ENCODE data around the gene TUFT1.

The TUFT1 gene

GRCh38 chr1:151502859-151503780, 37.0 kb upstream of the TUFT1 start:
- POLR2A ChIA-PET, result interaction anchor here (1.0 to 2.5 kb wide), 2 partner anchors 8 to 37 kb away, joined by 5 to 7 read pairs; partner anchors contain the start of genes CGN and TUFT1
- CTCF ChIA-PET, result interaction anchor here (0.5 to 0.6 kb wide), 2 partner anchors 9 to 32 kb away, joined by 3 read pairs; no protein-coding TSS in a partner anchor

GRCh38 chr1:151504252-151504651, 35.9 kb upstream of the TUFT1 start:
- TF ChIP-seq KLF16 (tag by site-specific recombination; IDR thresholded peaks at IDR 0.05) (no peak), ZNF112 (tag by site-specific recombination; IDR thresholded peaks at IDR 0.05) (no peak), ZNF148 (tag by site-specific recombination; IDR thresholded peaks at IDR 0.05; ENCODE audit: borderline replicate concordance) (no peak), PRDM10 (tag by site-specific recombination; IDR thresholded peaks at IDR 0.05) (no peak), ZIC2 (tag by site-specific recombination; IDR thresholded peaks at IDR 0.05) (no peak), IKZF3 (tag by site-specific recombination; IDR thresholded peaks at IDR 0.05) (no peak), ZNF623 (tag by site-specific recombination; IDR thresholded peaks at IDR 0.05) (no peak), ZFP69B (tag by site-specific recombination; IDR thresholded peaks at IDR 0.05) (no peak), ZBTB11 (tag by site-specific recombination; conservative IDR thresholded peaks at IDR 0.05; ENCODE audit: low read depth) (no peak), TCF7L2 (IDR thresholded peaks at IDR 0.05; ENCODE audit: borderline replicate concordance, low read depth, low read length) (no peak), ZNF248 (tag by site-specific recombination; IDR thresholded peaks at IDR 0.05) (no peak), ZNF133 (tag by site-specific recombination; IDR thresholded peaks at IDR 0.05) (no peak), GFI1B (tag by site-specific recombination; IDR thresholded peaks at IDR 0.05) (no peak), ZNF404 (tag by site-specific recombination; IDR thresholded peaks at IDR 0.05) (no peak), ZNF292 (tag by site-specific recombination; IDR thresholded peaks at IDR 0.05; ENCODE audit: borderline replicate concordance, low read depth) (no peak), ZSCAN5A (tag by site-specific recombination; IDR thresholded peaks at IDR 0.05) (no peak), CTCF (tag by site-specific recombination; IDR thresholded peaks at IDR 0.05) (no peak), ZNF24 (tag by site-specific recombination; IDR thresholded peaks at IDR 0.05) (no peak), ZNF169 (tag by site-specific recombination; IDR thresholded peaks at IDR 0.05) (no peak)
- CTCF ChIA-PET, result interaction anchor here (0.6 to 1.2 kb wide), 2 partner anchors 60 to 247 kb away, joined by 3 read pairs; no protein-coding TSS in a partner anchor
- Histone ChIP-seq H3K4me1 (ENCODE audit: control insufficient read depth, insufficient read depth, low read length) (no peaks in the 10 kb centered on the region), H3K4me3 (ENCODE audit: low read depth, low read length) (no peak overlapping the region), H3K36me3 (ENCODE audit: control insufficient read depth in 2 of 2, insufficient read depth in 1 of 2, low read length in 2 of 2) (no peaks in the 10 kb centered on the region), H3K9me3 (ENCODE audit: control insufficient read depth, insufficient read depth, low read depth, low read length) (no peaks in the 10 kb centered on the region), H3K27ac (ENCODE audit: extremely low read depth, low read depth, low read length) (no peak overlapping the region)
- POLR2A ChIA-PET, result interaction anchor here (0.9 to 2.5 kb wide), 2 partner anchors 10 to 35 kb away, joined by 7 read pairs; partner anchors contain the start of gene TUFT1

More at GRCh38 chr1:151502859-151503780, 37.0 kb upstream of the TUFT1 start:
- H3K4me3 ChIP-seq (ENCODE audit: low read depth, low read length), result no peak overlapping the region
- no peaks in the 10 kb centered on the region for H3K9me3 ChIP-seq (ENCODE audit: control insufficient read depth, insufficient read depth, low read depth, low read length)
- no peaks in the 10 kb centered on the region for H3K4me1 ChIP-seq (ENCODE audit: control insufficient read depth, insufficient read depth, low read length)
- H3K36me3 ChIP-seq (ENCODE audit: control insufficient read depth in 2 of 2, insufficient read depth in 1 of 2, low read length in 2 of 2), result no peaks in the 10 kb centered on the region
- no peak overlapping the region for H3K27ac ChIP-seq (ENCODE audit: extremely low read depth, low read depth, low read length)
- TF ChIP-seq ZNF175 (tag by site-specific recombination; IDR thresholded peaks at IDR 0.05) (no peak), ZNF132 (tag by site-specific recombination; IDR thresholded peaks at IDR 0.05; ENCODE audit: borderline replicate concordance) (no peak)
